ENCODE measurements around the gene BSCL2.
"Not testable (repeated sequence)": the region's sequence is repeated elsewhere in the genome, so short reads cannot be mapped to it uniquely, and the experiment has no call there.

The BSCL2 gene

GRCh38 chr11:62747475-62748160 is 40.4 kb upstream of the BSCL2 start:
- in situ Hi-C loops (cut with MboI; ENCODE audit: low sequenced_read_pairs, unreplicated experiment), result no loop called here
- no peak for TF ChIP-seq CTCF (IDR thresholded peaks at IDR 0.05; ENCODE audit: borderline replicate concordance, control extremely low read depth, extremely low read depth, insufficient read depth, missing control alignments)
- DNase-seq (ENCODE audit: low spot score), result no peak

- no peak for TF ChIP-seq CTCF (IDR thresholded peaks at IDR 0.05; ENCODE audit: borderline replicate concordance, control extremely low read depth, extremely low read depth, insufficient read depth, missing control alignments)
- no peak for DNase-seq (ENCODE audit: low spot score)
- in situ Hi-C loops (cut with MboI; ENCODE audit: low sequenced_read_pairs, unreplicated experiment), result no loop called here
Measured at GRCh38 chr11:62737196-62737595, 30.0 kb upstream of the BSCL2 start.

- no peak for DNase-seq (ENCODE audit: low spot score)
Measured at GRCh38 chr11:62732830-62733229, 25.6 kb upstream of the BSCL2 start.

GRCh38 chr11:62730076-62730475 is 22.9 kb upstream of the BSCL2 start:
- in situ Hi-C loops (cut with MboI; ENCODE audit: low sequenced_read_pairs, unreplicated experiment), result not testable (repeated sequence)

More at GRCh38 chr11:62732830-62733229, 25.6 kb upstream of the BSCL2 start:
- in situ Hi-C loops (cut with MboI; ENCODE audit: low sequenced_read_pairs, unreplicated experiment), result no loop called here
- no peak for TF ChIP-seq CTCF (IDR thresholded peaks at IDR 0.05; ENCODE audit: borderline replicate concordance, control extremely low read depth, extremely low read depth, insufficient read depth, missing control alignments)

GRCh38 chr11:62728171-62728988 is 21.2 kb upstream of the BSCL2 start, which contains the start of gene TTC9C:
Gene TTC9C, plus strand, starts transcription at chr11:62728486. Its CDS starts 363 bp downstream, at chr11:62728849.
- TF ChIP-seq CTCF (IDR thresholded peaks at IDR 0.05; ENCODE audit: borderline replicate concordance, control extremely low read depth, extremely low read depth, insufficient read depth, missing control alignments), result no peak
- peak; percentile 83 for DNase-seq (ENCODE audit: low spot score)
- in situ Hi-C loops (cut with MboI; ENCODE audit: low sequenced_read_pairs, unreplicated experiment), result no loop called here

More at GRCh38 chr11:62730076-62730475, 22.9 kb upstream of the BSCL2 start:
- DNase-seq (ENCODE audit: low spot score), result not testable (repeated sequence)

GRCh38 chr11:62727872-62728170 is 20.6 kb upstream of the BSCL2 start:
- DNase-seq (ENCODE audit: low spot score), result peak; percentile 87
- in situ Hi-C loops (cut with MboI; ENCODE audit: low sequenced_read_pairs, unreplicated experiment), result no loop called here
- no peak for TF ChIP-seq CTCF (IDR thresholded peaks at IDR 0.05; ENCODE audit: borderline replicate concordance, control extremely low read depth, extremely low read depth, insufficient read depth, missing control alignments)

Measured in GM13976 (cell line).